GOT3 (cell line): ENCODE measurements around the gene FOXP4.

Experiments used
- DNase-seq: peaks from one replicate; lab custom pipeline; 2025; ENCODE audit warnings: mixed read lengths; lab: John Stamatoyannopoulos, UW

Gene FOXP4

DNA sequence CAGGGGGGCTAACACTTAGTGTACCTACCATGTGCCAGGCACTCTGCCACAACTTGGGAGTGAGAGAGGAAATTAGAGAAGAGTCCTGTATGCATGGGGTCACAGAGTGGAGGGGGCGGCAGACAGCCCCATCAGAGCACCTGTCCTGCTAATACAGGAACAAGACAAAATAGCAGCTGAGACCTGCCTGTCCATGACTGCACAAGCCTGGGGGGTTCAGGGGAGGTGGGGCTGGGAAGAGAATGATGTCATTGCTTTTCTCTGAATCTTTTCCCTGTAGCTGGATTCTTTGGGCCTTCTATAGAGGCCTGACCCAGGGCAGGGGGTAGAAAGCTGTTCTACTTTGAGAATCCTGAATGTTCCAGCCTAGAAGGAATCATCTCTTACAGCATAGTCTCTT is 37.4 kb downstream of the FOXP4 start:
- no peak for DNase-seq

DNA sequence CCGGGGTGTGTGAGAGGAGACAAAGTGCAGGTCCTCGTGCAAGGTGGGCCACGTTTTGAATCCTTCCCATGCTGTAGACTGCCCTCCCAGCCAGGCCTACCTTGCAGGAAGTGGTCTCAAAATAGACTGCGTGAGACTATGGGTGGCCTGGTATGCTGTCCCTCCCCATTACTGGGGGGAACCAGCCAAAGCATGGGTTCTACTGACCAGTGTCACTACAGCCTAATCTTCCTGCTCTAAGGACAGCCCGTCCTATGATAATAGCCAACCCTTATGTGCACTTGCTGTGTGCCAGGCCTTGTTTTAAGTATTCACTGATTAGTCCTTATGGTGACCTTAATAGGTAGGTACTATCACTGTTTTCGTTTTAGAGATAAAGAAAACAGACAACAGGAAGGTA is 38.0 kb downstream of the FOXP4 start:
- DNase-seq = no peak

DNA sequence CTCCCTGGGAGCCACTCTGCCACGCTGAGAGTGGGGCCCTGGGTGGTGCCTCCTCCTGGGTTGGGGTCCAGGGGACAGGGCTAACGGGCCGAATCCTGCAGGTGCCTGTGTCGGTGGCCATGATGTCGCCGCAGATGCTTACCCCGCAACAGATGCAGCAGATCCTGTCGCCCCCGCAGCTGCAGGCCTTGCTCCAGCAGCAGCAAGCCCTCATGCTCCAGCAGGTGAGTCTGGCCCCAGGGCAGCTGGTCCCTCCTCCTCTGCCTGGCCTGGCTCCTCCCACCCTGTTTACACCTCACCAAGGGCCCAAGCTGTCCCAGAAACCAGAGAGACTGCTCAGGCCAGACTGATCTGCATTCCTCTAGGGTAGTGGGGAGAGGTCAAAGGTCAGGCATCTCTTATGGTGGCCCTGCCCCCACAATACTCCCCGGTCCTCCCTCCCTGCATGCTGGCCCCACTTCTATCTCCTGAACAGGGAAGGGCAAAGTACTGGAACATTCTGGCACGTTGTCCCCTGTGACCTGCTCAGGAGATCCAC is 38.6 kb downstream of the FOXP4 start:
- no peak for DNase-seq

DNA sequence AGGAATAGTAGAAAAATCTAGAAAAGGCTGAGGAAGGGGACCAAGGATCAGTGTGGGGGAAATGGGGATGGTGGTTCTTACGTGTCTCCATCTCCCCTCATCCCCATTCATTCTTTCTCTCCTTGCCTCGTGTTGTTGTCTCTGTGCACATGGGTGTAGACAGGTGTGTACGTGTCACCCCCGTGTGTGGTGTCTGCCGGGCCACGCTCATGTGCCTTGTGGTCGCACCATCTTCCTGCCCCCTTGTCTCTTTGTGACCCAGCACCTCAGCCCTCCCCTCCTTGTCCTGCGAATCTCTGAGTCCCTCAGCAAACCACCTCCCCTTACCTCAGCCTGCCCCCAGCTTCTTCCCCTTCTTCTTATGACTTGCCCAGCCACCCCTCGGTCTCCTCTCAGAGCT is 39.4 kb downstream of the FOXP4 start:
- no peak for DNase-seq

DNA sequence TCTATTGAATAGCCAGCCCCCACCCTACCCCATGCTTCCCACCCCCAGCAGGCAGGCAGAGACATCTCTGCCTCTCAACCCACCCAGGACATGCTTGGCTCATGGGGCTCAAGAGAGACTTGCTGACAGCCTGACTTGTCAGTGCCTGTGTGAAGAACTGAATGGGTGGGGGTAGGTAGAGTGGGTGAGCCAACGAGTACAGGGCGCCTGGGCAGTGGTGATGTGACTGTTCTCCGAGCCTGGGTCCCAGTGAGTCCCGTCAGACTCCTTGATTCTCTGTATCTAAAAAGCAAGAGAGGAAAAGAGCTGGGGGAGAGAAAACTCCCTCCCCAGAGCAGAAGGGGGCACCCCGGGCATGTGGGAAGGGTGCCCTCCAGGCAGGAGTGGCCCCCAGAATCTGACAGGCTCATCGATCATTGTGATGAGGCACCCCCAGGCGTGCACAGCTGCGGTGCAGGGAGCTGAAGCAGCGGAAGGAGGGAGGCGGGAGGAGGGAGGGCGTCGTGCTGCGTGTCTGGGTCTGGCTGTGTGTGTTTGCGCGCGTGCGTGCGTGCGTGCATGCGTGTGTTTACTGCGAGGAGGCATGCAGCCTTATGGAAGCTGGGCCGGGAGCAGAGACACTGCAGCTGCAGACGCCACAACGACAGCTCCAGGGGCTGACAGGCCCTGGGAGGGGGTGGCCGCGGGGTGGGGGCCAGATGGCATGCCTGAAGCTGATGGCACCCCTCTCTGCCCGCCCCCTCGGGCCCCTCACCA is 40.2 kb downstream of the FOXP4 start:
- no peak for DNase-seq

- no peak for DNase-seq
Observed at GRCh38 chr6:41587131-41587879, 41.1 kb downstream of the FOXP4 start.

DNA sequence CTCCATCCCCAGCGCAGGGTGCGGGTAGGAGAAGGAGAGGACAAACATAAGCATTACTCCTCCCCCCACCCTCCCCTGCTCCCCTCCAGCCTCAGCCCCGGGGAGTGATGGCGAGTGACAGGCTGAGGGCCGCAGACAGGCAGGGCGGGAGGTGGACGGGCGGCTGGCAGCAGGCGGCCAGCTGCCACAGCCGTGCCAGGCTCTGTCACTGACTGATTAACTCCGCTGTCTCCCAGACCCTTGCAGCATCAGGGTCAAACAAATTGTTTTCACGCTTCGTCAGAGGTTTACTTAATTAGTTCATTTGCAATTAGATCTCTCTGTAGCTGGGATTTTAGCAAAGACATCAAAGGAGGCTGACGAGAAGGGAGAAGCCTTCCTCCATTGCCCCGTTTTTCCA is 41.9 kb downstream of the FOXP4 start:
- no peak for DNase-seq

GRCh38 chr6:41589223-41589622 is 43.0 kb downstream of the FOXP4 start:
- no peak for DNase-seq

DNA sequence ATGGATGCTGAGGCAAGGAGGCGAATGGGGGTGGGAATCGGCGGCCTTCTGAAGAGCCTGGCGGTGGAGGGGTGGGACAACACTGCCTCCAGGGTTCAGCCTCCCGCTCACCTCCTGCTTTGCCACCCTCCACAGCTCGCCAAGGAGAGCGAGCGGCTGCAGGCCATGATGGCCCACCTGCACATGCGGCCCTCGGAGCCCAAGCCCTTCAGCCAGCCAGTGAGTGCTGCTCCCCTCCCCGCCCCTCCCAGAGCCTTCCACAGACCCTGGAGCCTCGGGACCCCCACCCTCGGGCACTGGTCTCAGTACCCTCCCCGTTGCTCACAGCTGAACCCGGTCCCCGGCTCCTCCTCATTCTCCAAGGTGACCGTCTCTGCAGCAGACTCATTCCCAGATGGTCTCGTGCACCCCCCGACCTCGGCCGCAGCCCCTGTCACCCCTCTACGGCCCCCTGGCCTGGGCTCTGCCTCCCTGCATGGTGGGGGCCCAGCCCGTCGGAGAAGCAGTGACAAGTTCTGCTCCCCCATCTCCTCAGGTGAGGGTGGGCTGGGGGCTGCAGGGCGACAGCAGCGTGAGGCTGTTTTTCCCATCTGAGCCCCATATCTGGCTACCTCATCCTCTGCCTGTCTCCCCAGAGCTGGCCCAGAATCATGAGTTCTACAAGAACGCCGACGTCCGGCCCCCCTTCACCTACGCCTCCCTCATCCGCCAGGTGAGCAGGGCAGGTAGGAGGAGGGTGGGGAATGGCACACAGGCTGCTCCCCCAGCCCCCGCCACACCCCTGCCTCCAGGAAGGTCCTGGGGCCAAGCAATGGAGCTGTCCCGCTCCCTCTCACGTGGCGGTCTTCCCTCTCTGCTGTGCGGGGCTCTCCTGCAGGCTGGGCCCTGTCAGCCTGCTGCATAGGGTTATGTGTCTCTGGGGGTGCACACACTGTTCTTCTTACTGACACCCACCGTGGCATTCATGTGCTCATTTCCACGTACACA is 43.7 kb downstream of the FOXP4 start:
- no peak for DNase-seq

GRCh38 chr6:41591122-41591521 is 44.9 kb downstream of the FOXP4 start:
- DNase-seq = no peak

DNA sequence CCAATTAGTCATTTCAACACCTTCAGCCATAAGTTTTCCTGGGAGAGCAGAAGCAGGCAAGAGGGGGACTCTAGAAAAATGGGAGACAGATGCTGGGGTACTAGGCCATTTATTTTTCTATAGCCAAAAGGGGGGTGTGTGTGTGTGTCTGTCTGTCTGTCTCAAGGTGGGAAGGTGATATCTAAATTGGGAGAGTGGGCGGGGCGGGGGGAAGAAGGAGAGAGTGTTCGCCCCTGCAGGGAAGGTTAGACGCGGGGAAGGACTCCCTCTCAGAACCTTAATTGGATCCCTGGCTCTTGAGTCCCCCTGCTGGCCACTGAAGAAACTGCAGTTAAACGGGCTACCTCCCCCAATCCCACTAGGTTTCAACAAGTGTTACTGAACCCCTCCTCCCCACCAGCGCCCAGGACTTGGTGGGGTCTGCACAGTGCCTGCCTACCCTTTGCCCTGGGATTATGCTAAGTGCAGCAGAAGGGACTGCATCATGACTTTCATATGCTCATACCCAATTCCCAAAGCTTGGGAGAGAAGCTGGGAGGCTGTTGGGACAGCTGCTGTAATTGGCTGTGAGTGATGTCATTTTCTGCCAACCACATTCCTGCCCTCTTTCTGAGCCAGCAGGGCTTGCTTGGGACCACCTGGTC is 45.8 kb downstream of the FOXP4 start:
- no peak for DNase-seq

GRCh38 chr6:41593406-41593805 is 47.2 kb downstream of the FOXP4 start:
- DNase-seq = no peak

GRCh38 chr6:41593839-41594238 is 47.7 kb downstream of the FOXP4 start:
- no peak for DNase-seq

DNA sequence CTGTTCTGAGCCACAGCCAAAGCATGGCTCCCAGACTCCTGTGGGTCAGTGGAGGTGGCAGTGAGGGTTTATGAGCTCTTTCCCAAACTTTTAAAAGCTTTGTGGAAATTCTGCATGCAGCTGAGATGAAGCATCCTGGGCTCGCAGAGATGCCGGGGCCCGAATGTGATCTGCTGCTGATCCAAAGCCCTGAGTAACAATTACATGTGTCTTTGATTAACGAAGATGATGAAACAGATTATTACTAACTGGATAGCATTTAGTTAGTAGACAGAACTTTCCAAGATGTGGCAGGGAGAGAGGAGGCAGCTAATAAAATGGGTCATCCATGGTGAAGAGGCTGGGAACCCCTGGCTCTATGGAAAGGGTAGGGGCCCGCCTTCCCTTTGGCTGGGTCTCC is 48.1 kb downstream of the FOXP4 start:
- no peak for DNase-seq

DNA sequence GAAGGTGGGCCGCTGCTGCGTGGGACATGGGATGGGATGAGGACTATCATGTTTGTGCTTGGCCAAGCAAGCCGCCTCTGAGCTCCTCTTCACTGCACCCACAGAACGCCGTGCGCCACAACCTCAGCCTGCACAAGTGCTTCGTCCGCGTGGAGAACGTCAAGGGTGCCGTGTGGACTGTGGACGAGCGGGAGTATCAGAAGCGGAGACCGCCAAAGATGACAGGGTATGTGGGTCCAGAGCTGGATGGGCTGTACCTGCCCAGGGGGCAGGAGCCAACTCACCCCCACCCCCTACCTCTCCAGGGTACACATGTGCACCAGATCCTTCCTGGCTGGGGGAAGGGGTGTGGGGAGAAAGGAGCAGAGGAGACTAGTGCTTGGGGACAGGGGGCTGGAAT is 48.6 kb downstream of the FOXP4 start:
- DNase-seq = no peak

DNA sequence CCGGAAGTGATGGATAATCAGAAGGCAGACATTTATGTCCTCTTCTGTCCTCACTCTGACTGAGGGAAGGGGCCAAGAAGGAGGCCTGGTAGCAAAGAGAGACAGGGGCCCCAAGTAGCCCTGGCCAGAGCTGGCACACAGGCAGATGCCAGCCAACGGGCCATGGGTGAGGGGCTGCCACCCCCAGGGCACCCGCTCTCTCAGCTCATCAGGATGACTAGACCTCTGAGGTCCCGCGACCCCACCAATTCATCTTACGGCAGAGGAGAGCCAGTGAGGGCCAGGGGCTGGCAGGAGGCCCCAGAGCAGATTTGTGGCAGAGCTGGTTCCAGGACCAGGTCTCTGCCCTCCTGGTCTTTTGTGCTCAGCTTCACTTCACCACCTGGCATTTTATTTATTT is 49.0 kb downstream of the FOXP4 start:
- no peak for DNase-seq

- DNase-seq = no peak
Observed at GRCh38 chr6:41596096-41596685, 50.0 kb downstream of the FOXP4 start.

DNA sequence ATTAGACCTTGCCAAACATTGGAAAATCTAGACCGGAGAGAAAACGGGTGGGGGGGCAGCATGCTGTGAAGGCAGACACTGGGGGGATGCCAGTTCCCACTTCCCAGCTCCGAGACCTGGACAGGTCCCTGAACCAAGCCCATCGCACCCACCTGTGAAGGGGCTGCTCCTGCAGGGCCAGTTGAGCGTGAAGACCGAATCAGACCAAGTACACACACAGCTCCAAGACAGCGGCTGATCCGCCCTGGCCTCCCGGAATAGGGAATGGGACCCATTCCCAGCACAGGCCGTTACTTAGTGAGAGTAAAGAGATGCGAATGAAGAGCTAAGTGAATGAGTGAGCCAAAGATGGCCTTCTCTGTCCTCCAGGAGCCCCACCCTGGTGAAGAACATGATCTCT is 50.6 kb downstream of the FOXP4 start:
- DNase-seq = no peak

GRCh38 chr6:41597246-41598000 is 51.2 kb downstream of the FOXP4 start:
- DNase-seq = no peak

GRCh38 chr6:41598670-41599014 is 52.5 kb downstream of the FOXP4 start:
- DNase-seq = no peak
